Fibroblast of pulmonary artery (primary cell): ENCODE results near the gene TSTD2.

ENCODE experiments used
- DNase-seq: peaks from one replicate; pipeline ENCODE4 v3.0.0-alpha.2; 2010; ENCODE audit warnings: low read depth
- H3K4me3 ChIP-seq: replicated peaks from 2 replicates; pipeline ENCODE4 v1.5.1; 2011; ENCODE audit warnings: low read depth, mild to moderate bottlenecking, control low read depth, low read length, moderate library complexity
- CTCF ChIP-seq: IDR thresholded peaks from 2 replicates; pipeline ENCODE4 v1.5.1; 2011; ENCODE audit warnings: mild to moderate bottlenecking, control low read depth, low read length, inconsistent platforms; ENCODE audit errors: missing control alignments

Gene TSTD2

GRCh38 chr9:97601228-97601898, 31.8 kb downstream of the TSTD2 start:
- TF ChIP-seq CTCF: no peak
- H3K4me3 ChIP-seq: no peak overlapping the region
- DNase-seq: no peak

- no peak for TF ChIP-seq CTCF
- no peak for DNase-seq
- H3K4me3 ChIP-seq: no peak overlapping the region
Observed at GRCh38 chr9:97600531-97601227, 32.5 kb downstream of the TSTD2 start.

- no peak for DNase-seq
- no peak for TF ChIP-seq CTCF
- no peak overlapping the region for H3K4me3 ChIP-seq
Observed at GRCh38 chr9:97599314-97599846, 33.8 kb downstream of the TSTD2 start.

- peak; percentile 97 for TF ChIP-seq CTCF
- DNase-seq: peak; percentile 88
- no peak overlapping the region for H3K4me3 ChIP-seq
Observed at GRCh38 chr9:97598461-97599288, 34.5 kb downstream of the TSTD2 start.

- no peak overlapping the region for H3K4me3 ChIP-seq
- no peak for DNase-seq
- no peak for TF ChIP-seq CTCF
Observed at GRCh38 chr9:97596906-97597305, 36.3 kb downstream of the TSTD2 start.

- H3K4me3 ChIP-seq: no peak overlapping the region
- DNase-seq: no peak
- TF ChIP-seq CTCF: no peak
Observed at GRCh38 chr9:97594381-97594921, 38.7 kb downstream of the TSTD2 start.
